NK-92 (cell line): Measurements from ENCODE around the gene CEP85L.

ENCODE experiments used
- DNase-seq: peaks from one replicate; lab custom pipeline; 2025; ENCODE audit not compliant: unreplicated experiment; lab: John Stamatoyannopoulos, UW

CEP85L gene

GRCh38 chr6:118625833-118626232 is 25.6 kb downstream of the CEP85L start:
- no peak for DNase-seq

- no peak for DNase-seq
Observed at GRCh38 chr6:118621799-118622470, 29.5 kb downstream of the CEP85L start.

GRCh38 chr6:118620202-118620601 is 31.2 kb downstream of the CEP85L start:
- no peak for DNase-seq

- DNase-seq = no peak
Observed at GRCh38 chr6:118618676-118619377, 32.6 kb downstream of the CEP85L start.

- no peak for DNase-seq
Observed at GRCh38 chr6:118617417-118617816, 34.0 kb downstream of the CEP85L start.

GRCh38 chr6:118611334-118611733 is 40.1 kb downstream of the CEP85L start:
- no peak for DNase-seq

GRCh38 chr6:118606858-118607257 is 44.5 kb downstream of the CEP85L start:
- no peak for DNase-seq

- no peak for DNase-seq
Observed at GRCh38 chr6:118606268-118606667, 45.1 kb downstream of the CEP85L start.

- DNase-seq = no peak
Observed at GRCh38 chr6:118603372-118603771, 48.0 kb downstream of the CEP85L start.

GRCh38 chr6:118602300-118602699 is 49.1 kb downstream of the CEP85L start:
- DNase-seq = no peak

GRCh38 chr6:118598324-118598723 is 53.1 kb downstream of the CEP85L start:
- DNase-seq = no peak

GRCh38 chr6:118597636-118598035 is 53.8 kb downstream of the CEP85L start:
- no peak for DNase-seq

- no peak for DNase-seq
Observed at GRCh38 chr6:118596774-118597320, 54.5 kb downstream of the CEP85L start.

- no peak for DNase-seq
Observed at GRCh38 chr6:118594877-118595276, 56.5 kb downstream of the CEP85L start.

- no peak for DNase-seq
Observed at GRCh38 chr6:118591897-118592296, 59.5 kb downstream of the CEP85L start.

- no peak for DNase-seq
Observed at GRCh38 chr6:118589649-118590365, 61.6 kb downstream of the CEP85L start.

GRCh38 chr6:118589186-118589585 is 62.2 kb downstream of the CEP85L start:
- DNase-seq = no peak

- no peak for DNase-seq
Observed at GRCh38 chr6:118588626-118589025, 62.8 kb downstream of the CEP85L start.

- DNase-seq = no peak
Observed at GRCh38 chr6:118586746-118587485, 64.5 kb downstream of the CEP85L start.

GRCh38 chr6:118584911-118585310 is 66.5 kb downstream of the CEP85L start:
- DNase-seq = no peak

GRCh38 chr6:118581489-118581959 is 69.9 kb downstream of the CEP85L start:
- no peak for DNase-seq
